SK-N-SH (cell line): ENCODE data around the gene PCDH1.

Experiments used
- EP300 ChIP-seq, 2 experiments: IDR thresholded peaks; 2 replicates each; pipeline versions ENCODE4 v1.4.0 to v1.6.1; 2012; ENCODE audit warnings: borderline replicate concordance in 1 of 2, low read depth in 1 of 2, low read length in 1 of 2
- EZH2phosphoT487 ChIP-seq: fragments of 200-600 bp; sonication (generic); IDR thresholded peaks from 2 replicates; pipeline ENCODE4 v1.6.1; 2017; ENCODE audit warnings: low read depth, mixed run types, mild to moderate bottlenecking, antibody characterized with exemption, moderate library complexity, borderline replicate concordance
- FOXM1 ChIP-seq: IDR thresholded peaks from 2 replicates; pipeline ENCODE4 v1.4.0; 2012; ENCODE audit warnings: low read depth, mild to moderate bottlenecking
- GATA2 ChIP-seq: sonication (generic); formaldehyde crosslinking; IDR thresholded peaks from 2 replicates; pipeline ENCODE4 v1.5.0; 2020; ENCODE audit warnings: mild to moderate bottlenecking, missing genetic modification reagents
- JUND ChIP-seq: IDR thresholded peaks from 2 replicates; pipeline ENCODE4 v1.4.0; 2012
- MEF2A ChIP-seq: IDR thresholded peaks from 2 replicates; pipeline ENCODE4 v1.4.0; 2012; ENCODE audit warnings: low read depth, borderline replicate concordance
- MXI1 ChIP-seq: IDR thresholded peaks from 2 replicates; pipeline ENCODE4 v1.6.1; 2012; ENCODE audit warnings: mild to moderate bottlenecking, low read depth, low read length, improper control_type of control experiment
- PBX3 ChIP-seq: IDR thresholded peaks from 2 replicates; pipeline ENCODE4; 2012
- POLR2AphosphoS5 ChIP-seq: IDR thresholded peaks from 2 replicates; pipeline ENCODE4 v1.6.1; 2012; ENCODE audit warnings: low read depth, low read length
- REST ChIP-seq: IDR thresholded peaks from 2 replicates; pipeline ENCODE4 v1.6.1; 2012; ENCODE audit warnings: mild to moderate bottlenecking, low read depth, low read length, moderate library complexity
- RFX5 ChIP-seq: IDR thresholded peaks from 2 replicates; pipeline ENCODE4 v1.6.1; 2012; ENCODE audit warnings: mild to moderate bottlenecking, improper control_type of control experiment, low read length
- SMC3 ChIP-seq: IDR thresholded peaks from 2 replicates; pipeline ENCODE4 v1.6.1; 2012; ENCODE audit warnings: low read depth, low read length, improper control_type of control experiment
- TAF1 ChIP-seq: IDR thresholded peaks from 2 replicates; pipeline ENCODE4 v1.6.1; 2012; ENCODE audit warnings: low read depth, mild to moderate bottlenecking, low read length, moderate library complexity, borderline replicate concordance
- TF ChIP-seq, protein P1 (sequence below): fragments of 200-600 bp; sonication (generic); IDR thresholded peaks from 2 replicates; pipeline ENCODE4 v1.6.1; 2017; ENCODE audit warnings: antibody characterized with exemption, mild to moderate bottlenecking, moderate library complexity

DNA sequence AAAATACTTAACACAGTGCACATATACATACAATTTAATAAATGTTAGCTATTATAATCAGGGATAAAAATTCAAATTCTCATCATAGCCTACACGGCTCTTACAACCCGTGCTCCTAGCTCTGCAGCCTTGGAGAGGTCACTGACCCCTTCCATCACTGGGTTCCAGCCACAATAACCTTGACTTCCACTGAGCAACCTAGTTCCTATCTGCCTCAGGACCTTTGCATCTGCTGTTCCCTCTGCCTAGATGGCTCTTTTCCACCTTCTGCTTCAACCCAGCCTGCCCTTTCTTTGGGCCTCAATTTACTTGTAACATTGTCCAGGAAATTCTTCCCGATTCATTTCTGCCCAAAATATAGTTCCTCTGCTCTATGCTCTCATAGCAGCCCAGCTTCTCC is 36.6 kb upstream of the PCDH1 start:
- TF ChIP-seq, protein P1, sequence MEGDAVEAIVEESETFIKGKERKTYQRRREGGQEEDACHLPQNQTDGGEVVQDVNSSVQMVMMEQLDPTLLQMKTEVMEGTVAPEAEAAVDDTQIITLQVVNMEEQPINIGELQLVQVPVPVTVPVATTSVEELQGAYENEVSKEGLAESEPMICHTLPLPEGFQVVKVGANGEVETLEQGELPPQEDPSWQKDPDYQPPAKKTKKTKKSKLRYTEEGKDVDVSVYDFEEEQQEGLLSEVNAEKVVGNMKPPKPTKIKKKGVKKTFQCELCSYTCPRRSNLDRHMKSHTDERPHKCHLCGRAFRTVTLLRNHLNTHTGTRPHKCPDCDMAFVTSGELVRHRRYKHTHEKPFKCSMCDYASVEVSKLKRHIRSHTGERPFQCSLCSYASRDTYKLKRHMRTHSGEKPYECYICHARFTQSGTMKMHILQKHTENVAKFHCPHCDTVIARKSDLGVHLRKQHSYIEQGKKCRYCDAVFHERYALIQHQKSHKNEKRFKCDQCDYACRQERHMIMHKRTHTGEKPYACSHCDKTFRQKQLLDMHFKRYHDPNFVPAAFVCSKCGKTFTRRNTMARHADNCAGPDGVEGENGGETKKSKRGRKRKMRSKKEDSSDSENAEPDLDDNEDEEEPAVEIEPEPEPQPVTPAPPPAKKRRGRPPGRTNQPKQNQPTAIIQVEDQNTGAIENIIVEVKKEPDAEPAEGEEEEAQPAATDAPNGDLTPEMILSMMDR = no peak
- TF ChIP-seq TAF1 = no peak
- TF ChIP-seq EZH2phosphoT487 = no peak
- no peak for TF ChIP-seq REST
- no peak for TF ChIP-seq GATA2 (CRISPR knock-in tag)
- TF ChIP-seq RFX5 = no peak
- no peak for TF ChIP-seq FOXM1
- no peak for TF ChIP-seq EP300 (IDR thresholded peaks at IDR 0.05; ENCODE audit: borderline replicate concordance in 1 of 2, low read depth in 1 of 2, low read length in 1 of 2)
- TF ChIP-seq PBX3 = no peak
- TF ChIP-seq POLR2AphosphoS5 = no peak
- TF ChIP-seq MEF2A = no peak
- no peak for TF ChIP-seq SMC3
- TF ChIP-seq JUND = no peak
- no peak for TF ChIP-seq MXI1
